ENCODE results near the gene ARID3C.

ARID3C gene

DNA sequence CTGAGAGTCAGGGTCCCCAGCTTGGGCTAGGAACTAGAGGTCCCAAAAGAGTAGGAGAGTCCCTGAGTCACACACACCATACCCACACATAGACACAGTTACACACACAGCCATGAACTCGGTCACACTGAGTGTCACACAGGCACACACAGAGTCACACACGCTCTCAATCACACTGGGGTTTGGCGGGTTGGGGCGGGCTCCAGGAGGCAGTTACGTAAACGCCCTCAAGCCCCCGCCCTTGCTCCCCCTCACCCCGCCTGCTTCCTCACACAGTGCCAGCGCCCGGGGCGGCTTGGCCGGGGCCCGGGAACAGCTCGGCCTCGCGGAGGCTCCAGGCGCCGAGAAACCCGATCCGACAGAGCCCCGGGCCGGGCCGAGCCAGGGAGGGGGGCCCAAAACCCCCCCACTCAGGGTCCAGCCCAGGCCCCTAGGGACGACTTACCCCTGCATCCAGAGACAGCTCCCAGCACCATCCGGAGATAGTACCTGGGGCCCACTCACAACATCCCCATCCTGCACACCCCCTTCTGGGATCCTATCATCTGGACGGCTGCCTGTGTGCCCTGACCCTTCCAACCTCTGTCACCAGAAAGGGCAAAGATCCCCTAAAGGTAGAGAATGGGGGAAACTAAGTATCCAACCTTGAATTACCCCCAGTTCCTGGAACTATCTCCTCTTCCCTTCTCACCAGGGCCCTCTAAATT, 35.8 kb downstream of the ARID3C start:
- TF ChIP-seq, protein P1, sequence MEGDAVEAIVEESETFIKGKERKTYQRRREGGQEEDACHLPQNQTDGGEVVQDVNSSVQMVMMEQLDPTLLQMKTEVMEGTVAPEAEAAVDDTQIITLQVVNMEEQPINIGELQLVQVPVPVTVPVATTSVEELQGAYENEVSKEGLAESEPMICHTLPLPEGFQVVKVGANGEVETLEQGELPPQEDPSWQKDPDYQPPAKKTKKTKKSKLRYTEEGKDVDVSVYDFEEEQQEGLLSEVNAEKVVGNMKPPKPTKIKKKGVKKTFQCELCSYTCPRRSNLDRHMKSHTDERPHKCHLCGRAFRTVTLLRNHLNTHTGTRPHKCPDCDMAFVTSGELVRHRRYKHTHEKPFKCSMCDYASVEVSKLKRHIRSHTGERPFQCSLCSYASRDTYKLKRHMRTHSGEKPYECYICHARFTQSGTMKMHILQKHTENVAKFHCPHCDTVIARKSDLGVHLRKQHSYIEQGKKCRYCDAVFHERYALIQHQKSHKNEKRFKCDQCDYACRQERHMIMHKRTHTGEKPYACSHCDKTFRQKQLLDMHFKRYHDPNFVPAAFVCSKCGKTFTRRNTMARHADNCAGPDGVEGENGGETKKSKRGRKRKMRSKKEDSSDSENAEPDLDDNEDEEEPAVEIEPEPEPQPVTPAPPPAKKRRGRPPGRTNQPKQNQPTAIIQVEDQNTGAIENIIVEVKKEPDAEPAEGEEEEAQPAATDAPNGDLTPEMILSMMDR (IDR thresholded peaks at IDR 0.05; ENCODE audit: insufficient read depth, low read depth, low read length, missing control alignments): no peak
- peak; percentile 53 for DNase-seq (ENCODE audit: low read depth)

DNA sequence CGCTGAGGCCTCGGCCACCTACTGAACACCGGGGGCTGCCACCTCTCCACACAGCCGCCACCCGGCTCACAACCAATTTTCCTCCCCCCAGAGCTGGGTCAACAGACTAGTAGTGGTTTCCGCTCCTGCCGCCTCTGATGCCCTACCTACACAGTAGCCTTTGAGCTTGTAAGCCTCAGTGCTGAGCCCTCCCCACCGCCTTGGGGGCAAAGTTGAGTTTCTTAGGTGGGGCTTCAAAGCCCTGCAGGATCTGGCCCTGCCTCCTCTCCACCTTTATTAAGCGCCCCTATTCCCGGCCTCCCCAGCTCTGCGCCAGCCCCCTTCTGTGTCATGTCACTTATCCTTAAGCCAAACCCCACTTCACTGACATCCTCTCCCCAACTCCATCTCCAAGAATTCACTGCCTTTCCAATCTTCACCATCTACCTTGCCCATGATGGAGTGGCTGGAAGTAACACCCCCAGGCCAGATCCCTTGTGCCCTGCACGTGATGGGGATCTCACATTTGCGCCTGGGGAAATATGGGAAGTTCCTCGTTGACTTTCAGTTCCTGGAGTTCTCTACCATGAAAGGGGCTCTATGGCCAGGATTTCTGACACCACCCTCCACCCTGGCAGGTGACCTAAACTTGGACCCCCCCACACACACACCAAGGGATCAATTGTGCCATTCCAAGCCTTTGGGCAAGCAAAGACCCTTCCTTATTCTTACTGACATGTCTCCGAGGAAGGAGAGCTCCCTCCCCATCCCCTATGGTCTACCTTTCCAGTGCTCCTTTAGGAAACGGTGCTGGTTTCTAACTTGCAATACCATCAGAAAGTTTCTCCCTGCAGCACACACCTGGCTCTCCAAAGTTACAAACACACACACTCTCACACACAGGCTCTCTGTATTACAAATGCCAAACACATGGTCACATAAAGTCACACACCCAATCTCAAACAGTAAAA, 36.7 kb downstream of the ARID3C start:
- no peak overlapping the region for H3K4me3 ChIP-seq (ENCODE audit: low read length)
- DNase-seq (ENCODE audit: low read depth): no peak
- TF ChIP-seq, protein P1 (IDR thresholded peaks at IDR 0.05; ENCODE audit: insufficient read depth, low read depth, low read length, missing control alignments): no peak

More for the DNA sequence above, 35.8 kb downstream of the ARID3C start:
- no peak overlapping the region for H3K4me3 ChIP-seq (ENCODE audit: low read length)

DNA sequence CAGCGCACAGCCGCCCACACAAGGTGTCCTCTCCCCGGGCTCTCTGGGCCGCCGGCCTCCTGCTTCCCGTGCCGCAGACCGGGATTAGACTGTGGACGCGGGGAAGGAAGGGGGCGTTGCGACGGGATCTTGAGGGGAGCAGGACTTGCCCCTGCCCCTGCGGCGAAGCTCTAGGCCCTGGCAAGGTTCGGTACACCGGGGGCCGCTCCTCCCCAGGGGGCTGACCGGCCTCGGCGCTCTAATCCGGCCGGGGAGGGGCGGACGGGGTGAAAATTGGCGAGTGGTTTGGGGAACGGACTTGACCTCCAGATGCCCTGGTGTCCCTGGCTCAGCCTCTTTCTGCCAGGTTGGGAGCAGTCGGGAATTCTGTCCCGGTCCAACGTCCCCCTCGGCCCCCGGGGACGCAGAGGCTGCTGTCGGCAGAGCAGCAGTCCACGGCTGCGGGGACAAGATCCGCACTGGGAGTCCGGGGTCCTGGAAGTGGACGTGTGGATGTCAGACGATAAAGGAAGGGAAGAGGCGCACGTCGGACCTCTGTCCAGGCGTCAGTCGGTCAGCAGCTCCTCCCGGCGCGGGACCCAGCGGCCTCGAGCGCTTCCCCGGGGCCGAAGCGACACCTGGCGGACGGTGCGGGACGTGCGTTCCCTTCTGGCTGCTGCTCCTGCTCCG, 37.5 kb downstream of the ARID3C start:
- H3K4me3 ChIP-seq (ENCODE audit: low read length): peak overlapping the region; percentile 14
- TF ChIP-seq, protein P1 (IDR thresholded peaks at IDR 0.05; ENCODE audit: insufficient read depth, low read depth, low read length, missing control alignments): peak; percentile 73
- peak; percentile 74 for DNase-seq (ENCODE audit: low read depth)

DNA sequence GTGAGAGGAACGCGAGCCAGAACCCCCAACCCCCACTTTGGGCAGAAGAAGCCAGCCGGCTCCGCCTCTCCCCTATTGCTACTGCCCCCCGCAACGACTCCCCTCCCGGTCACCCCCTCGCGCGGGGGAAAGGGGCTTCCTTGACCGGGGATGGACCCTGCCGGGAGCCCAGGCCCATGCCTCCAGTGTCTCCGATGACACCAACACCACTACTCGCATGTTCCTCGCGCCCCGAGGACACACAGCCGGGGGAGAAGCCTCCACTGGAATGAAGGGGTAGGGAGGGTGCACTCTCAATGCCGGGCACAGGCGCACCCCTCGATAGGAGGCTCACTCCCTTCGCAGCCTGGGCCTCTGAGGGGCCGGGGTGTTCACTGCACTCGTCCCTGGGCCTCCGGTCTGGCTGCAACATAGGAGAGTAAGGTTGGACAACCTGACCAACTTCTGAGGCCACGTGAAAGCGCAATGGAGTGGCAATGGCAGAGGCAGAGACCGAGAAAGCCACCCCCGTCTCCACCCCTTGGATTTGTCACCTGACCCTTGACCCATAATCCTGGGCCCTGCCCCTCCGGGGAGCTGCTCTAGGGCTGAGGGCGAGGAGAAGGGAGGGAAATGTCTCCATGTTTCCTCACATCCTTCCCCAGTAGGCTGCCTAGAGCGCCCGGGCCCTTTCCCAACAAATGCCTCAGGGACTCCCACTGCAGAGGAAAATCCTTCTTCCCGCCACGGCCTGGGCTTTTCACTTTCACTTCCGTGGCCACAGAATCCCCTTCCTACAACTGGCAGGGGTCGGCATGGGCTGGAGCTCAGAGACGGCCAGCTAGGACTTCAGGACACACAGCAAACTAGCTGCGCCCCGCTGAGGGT, 38.3 kb downstream of the ARID3C start:
- H3K4me3 ChIP-seq (ENCODE audit: low read length): peak overlapping the region; percentile 14
- TF ChIP-seq, protein P1 (IDR thresholded peaks at IDR 0.05; ENCODE audit: insufficient read depth, low read depth, low read length, missing control alignments): no peak
- peak; percentile 16 for DNase-seq (ENCODE audit: low read depth)

DNA sequence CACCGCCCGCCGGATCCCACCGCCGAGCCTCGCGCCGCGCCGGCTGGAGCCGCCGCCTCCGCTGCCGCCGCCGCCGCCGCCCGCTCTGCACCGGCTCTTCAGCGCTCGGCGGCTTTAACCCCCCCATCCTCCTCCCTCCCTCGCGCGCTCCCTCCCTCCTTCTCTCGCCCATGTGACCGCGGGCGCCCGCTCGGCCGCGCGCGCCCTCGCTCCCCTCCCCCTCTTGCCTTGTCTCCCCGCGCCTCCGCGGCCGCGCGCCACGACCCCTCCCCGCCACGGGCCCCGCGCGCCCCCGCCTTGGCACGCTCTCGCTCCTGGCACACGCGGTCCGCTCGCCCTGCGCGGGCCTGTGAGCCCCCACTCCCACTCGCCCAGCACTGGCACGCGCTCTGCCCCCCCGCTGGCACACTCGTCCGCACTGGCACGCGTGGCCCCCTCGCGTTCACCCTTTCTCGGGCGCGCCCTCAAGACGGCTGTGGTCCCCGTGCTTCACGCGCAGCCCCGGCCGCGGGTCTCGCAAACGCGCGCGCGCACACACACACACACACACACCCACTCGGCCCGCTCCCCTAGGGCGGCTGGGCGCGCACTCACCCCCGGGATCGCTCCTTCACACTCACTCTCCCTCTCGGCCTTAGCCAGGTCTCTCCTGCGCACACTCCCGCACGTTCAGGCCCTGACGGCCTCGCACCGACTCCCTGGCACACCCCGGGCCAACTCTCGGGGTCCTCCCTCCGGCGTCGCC, 39.1 kb downstream of the ARID3C start, which contains the start of gene CNTFR:
CNTFR (minus strand) TSS at position 89 of the 745 bp plus-strand sequence. CDS start 20,743 bp downstream, outside the sequence.
- H3K4me3 ChIP-seq (ENCODE audit: low read length): peak within 1 kb of the TSS; percentile 25
- DNase-seq (ENCODE audit: low read depth): peak; percentile 24
- TF ChIP-seq, protein P1 (IDR thresholded peaks at IDR 0.05; ENCODE audit: insufficient read depth, low read depth, low read length, missing control alignments): no peak

All from epithelial cell of esophagus (primary cell).